Measurements from ENCODE around the gene PLP1. TPM values are rescaled to one million over a fixed set of nuclear protein-coding genes. Genes with fewer than 3 reads are reported as not detected.
"Not testable (repeated sequence)": the region's sequence is repeated elsewhere in the genome, so short reads cannot be mapped to it uniquely, and the experiment has no call there.

The PLP1 gene
- total and polyA plus RNA-seq, 12 donors: 0.17 to 10.6 (median 6.1) TPM

- intact Hi-C loops (cut with DNase I): no loop called here
- H3K4me3 ChIP-seq: no peak overlapping the region
- H3K4me1 ChIP-seq (replicated peaks in 1 of 2): no peaks in the 10 kb centered on the region
- no peaks in the 10 kb centered on the region for H3K9me3 ChIP-seq (replicated peaks in 1 of 3)
- no peaks in the 10 kb centered on the region for H3K36me3 ChIP-seq (replicated peaks in 1 of 2)
- TF ChIP-seq POLR2A (IDR thresholded peaks at IDR 0.05): no peak
- TF ChIP-seq CTCF (IDR thresholded peaks at IDR 0.05): no peak
- H3K27ac ChIP-seq: no peak overlapping the region
- peaks cover 30% of the 10 kb centered on the region for H3K27me3 ChIP-seq
- WGBS, 4 donors: 64 to 84% (median 67%) methylated on average over 4 of the region's 4 CpGs
- no peak for DNase-seq
Observed at GRCh38 chrX:103806862-103807474, 30.3 kb downstream of the PLP1 start.

- peaks cover 32% of the 10 kb centered on the region for H3K27me3 ChIP-seq
- intact Hi-C loops (cut with DNase I): no loop called here
- TF ChIP-seq CTCF (IDR thresholded peaks at IDR 0.05) (no peak), POLR2A (IDR thresholded peaks at IDR 0.05) (no peak)
Observed at GRCh38 chrX:103811858-103812257, 35.2 kb downstream of the PLP1 start.

GRCh38 chrX:103817101-103817500, 40.5 kb downstream of the PLP1 start:
- intact Hi-C loops (cut with DNase I): loop anchor here in 1 of 2 donors (5.0 kb wide), 1 partner anchor 285 kb away; no protein-coding TSS in a partner anchor

More at GRCh38 chrX:103811858-103812257, 35.2 kb downstream of the PLP1 start:
- no peaks in the 10 kb centered on the region for H3K9me3 ChIP-seq (replicated peaks in 1 of 3)
- no peaks in the 10 kb centered on the region for H3K4me1 ChIP-seq (replicated peaks in 1 of 2)
- WGBS, 4 donors: 67 to 100% (median 72%) methylated on average over 2 to 3 of the region's 3 CpGs
- no peak overlapping the region for H3K27ac ChIP-seq
- DNase-seq: no peak
- H3K36me3 ChIP-seq (replicated peaks in 1 of 2): no peaks in the 10 kb centered on the region
- no peak overlapping the region for H3K4me3 ChIP-seq

GRCh38 chrX:103817502-103817901, 40.9 kb downstream of the PLP1 start:
- intact Hi-C loops (cut with DNase I): loop anchor here in 1 of 2 donors (5.0 kb wide), 1 partner anchor 285 kb away; no protein-coding TSS in a partner anchor
- Histone ChIP-seq H3K9me3 (replicated peaks in 1 of 3) (no peaks in the 10 kb centered on the region), H3K27me3 (peaks cover 5% of the 10 kb centered on the region), H3K4me1 (replicated peaks in 1 of 2) (no peaks in the 10 kb centered on the region), H3K4me3 (no peak overlapping the region), H3K36me3 (replicated peaks in 1 of 2) (no peaks in the 10 kb centered on the region), H3K27ac (no peak overlapping the region)
- 13 to 22% (median 16%) methylated on average over 5 of the region's 5 CpGs for WGBS, 4 donors
- no peak for TF ChIP-seq POLR2A (IDR thresholded peaks at IDR 0.05)
- TF ChIP-seq CTCF (IDR thresholded peaks at IDR 0.05): peak; percentile 47 to 93 (median 66)
- DNase-seq: peak in 1 of 7 donors; percentile 20

More at GRCh38 chrX:103817101-103817500, 40.5 kb downstream of the PLP1 start:
- not testable (repeated sequence) for H3K27ac ChIP-seq; DNase-seq; H3K36me3 ChIP-seq (replicated peaks in 1 of 2); H3K4me1 ChIP-seq (replicated peaks in 1 of 2); H3K27me3 ChIP-seq; H3K4me3 ChIP-seq; H3K9me3 ChIP-seq (replicated peaks in 1 of 3)
- WGBS, 4 donors: 31 to 45% (median 36%) methylated on average over 5 of the region's 5 CpGs
